Nephron (organoid): ENCODE data around the gene METTL14.

Experiments
- H3K27ac Mint-ChIP-seq, 3 experiments: 2 replicates each; pipeline ENCODE4 v1.8.0; 2020; ENCODE audit warnings: mixed read lengths in 3 of 3, mild to moderate bottlenecking in 2 of 3, moderate library complexity in 1 of 3
- H3K27me3 Mint-ChIP-seq: 2 replicates; pipeline ENCODE4 v1.8.0; 2021; ENCODE audit warnings: low read depth, mild to moderate bottlenecking, moderate library complexity, mixed read lengths
- H3K36me3 Mint-ChIP-seq: 2 replicates; pipeline ENCODE4 v1.8.0; 2020; ENCODE audit warnings: low read depth, mixed read lengths
- H3K4me1 Mint-ChIP-seq: 2 replicates; pipeline ENCODE4 v1.8.0; 2020; ENCODE audit warnings: mixed read lengths
- H3K4me3 Mint-ChIP-seq, 3 experiments: 2 replicates each; pipeline ENCODE4 v1.8.0; 2020; ENCODE audit warnings: mild to moderate bottlenecking in 3 of 3, mixed read lengths in 3 of 3, moderate library complexity in 2 of 3
- H3K9me3 Mint-ChIP-seq: 2 replicates; pipeline ENCODE4 v1.8.0; 2020; ENCODE audit warnings: mixed read lengths
- CTCF ChIP-seq, 3 experiments: fragments of 200-600 bp; sonication (generic); IDR thresholded peaks; one replicate each; pipeline ENCODE4 v1.5.0; 2021; ENCODE audit warnings: antibody characterized with exemption in 3 of 3; ENCODE audit not compliant: unreplicated experiment in 3 of 3

Gene METTL14

GRCh38 chr4:118753096-118753495, 67.9 kb downstream of the METTL14 start:
- Mint-ChIP-seq H3K4me1 (peaks cover 79% of the 10 kb centered on the region), H3K4me3 (peak overlapping the region in 1 of 3 experiments; percentile 71), H3K27ac (peak overlapping the region; percentile 73 to 97 (median 84)), H3K27me3 (no peaks in the 10 kb centered on the region), H3K36me3 (peaks cover 20% of the 10 kb centered on the region), H3K9me3 (no peaks in the 10 kb centered on the region)
- no peak for TF ChIP-seq CTCF (IDR thresholded peaks at IDR 0.05; ENCODE audit: unreplicated experiment in 3 of 3)

GRCh38 chr4:118753685-118754084, 68.5 kb downstream of the METTL14 start:
- Mint-ChIP-seq H3K4me3 (peak overlapping the region in 1 of 3 experiments; percentile 29), H3K4me1 (peaks cover 80% of the 10 kb centered on the region), H3K36me3 (peaks cover 20% of the 10 kb centered on the region), H3K27me3 (no peaks in the 10 kb centered on the region), H3K9me3 (no peaks in the 10 kb centered on the region), H3K27ac (peak overlapping the region; percentile 84 to 97 (median 91))
- no peak for TF ChIP-seq CTCF (IDR thresholded peaks at IDR 0.05; ENCODE audit: unreplicated experiment in 3 of 3)

- H3K4me3 Mint-ChIP-seq, result no peak overlapping the region
- peaks cover 83% of the 10 kb centered on the region for H3K4me1 Mint-ChIP-seq
- no peak for TF ChIP-seq CTCF (IDR thresholded peaks at IDR 0.05; ENCODE audit: unreplicated experiment in 3 of 3)
- no peaks in the 10 kb centered on the region for H3K9me3 Mint-ChIP-seq
- H3K27me3 Mint-ChIP-seq, result no peaks in the 10 kb centered on the region
- peak overlapping the region; percentile 84 to 97 (median 91) for H3K27ac Mint-ChIP-seq
- H3K36me3 Mint-ChIP-seq, result peaks cover 20% of the 10 kb centered on the region
These were observed 69.7 kb downstream of the METTL14 start for GRCh38 chr4:118754890-118755289.

GRCh38 chr4:118755438-118756226, 70.4 kb downstream of the METTL14 start:
- Mint-ChIP-seq H3K27me3 (no peaks in the 10 kb centered on the region), H3K27ac (peak overlapping the region; percentile 84 to 97 (median 91)), H3K36me3 (peaks cover 19% of the 10 kb centered on the region), H3K4me1 (peaks cover 83% of the 10 kb centered on the region), H3K9me3 (no peaks in the 10 kb centered on the region), H3K4me3 (no peak overlapping the region)
- no peak for TF ChIP-seq CTCF (IDR thresholded peaks at IDR 0.05; ENCODE audit: unreplicated experiment in 3 of 3)

GRCh38 chr4:118756429-118756828, 71.2 kb downstream of the METTL14 start:
- Mint-ChIP-seq H3K4me3 (no peak overlapping the region), H3K9me3 (no peaks in the 10 kb centered on the region), H3K36me3 (peaks cover 17% of the 10 kb centered on the region)

More at GRCh38 chr4:118756429-118756828, 71.2 kb downstream of the METTL14 start:
- TF ChIP-seq CTCF (IDR thresholded peaks at IDR 0.05; ENCODE audit: unreplicated experiment in 3 of 3), result no peak
- Mint-ChIP-seq H3K27me3 (no peaks in the 10 kb centered on the region), H3K27ac (peak overlapping the region; percentile 84 to 97 (median 91)), H3K4me1 (peaks cover 87% of the 10 kb centered on the region)
